ENCODE measurements around the gene MAP2. TPM values are rescaled to one million over a fixed set of nuclear protein-coding genes. Genes with fewer than 3 reads are reported as not detected.

Gene MAP2
- total RNA-seq, 1 donor = 2.2 TPM

- Histone ChIP-seq H3K9me3 (ENCODE audit: low read depth, low read length) (no peaks in the 10 kb centered on the region), H3K27me3 (ENCODE audit: insufficient read depth, low read length) (no peaks in the 10 kb centered on the region), H3K4me1 (ENCODE audit: insufficient read depth, low read length) (peaks cover 14% of the 10 kb centered on the region), H2AFZ (ENCODE audit: low read length) (peak overlapping the region; percentile 73), H3K4me2 (ENCODE audit: insufficient read depth, low read length) (peak overlapping the region; percentile 72), H3K36me3 (ENCODE audit: insufficient read depth, low read length) (no peaks in the 10 kb centered on the region), H3K27ac (ENCODE audit: low read depth, low read length) (peak overlapping the region; percentile 84), H4K20me1 (ENCODE audit: insufficient read depth, low read length) (no peaks in the 10 kb centered on the region), H3K4me3 (ENCODE audit: insufficient read depth, low read length) (peak overlapping the region; percentile 12), H3K79me2 (ENCODE audit: insufficient read depth, low read length) (no peaks in the 10 kb centered on the region)
- DNase-seq (ENCODE audit: insufficient read length, low spot score, missing footprints) = no peak
- TF ChIP-seq, protein P1, sequence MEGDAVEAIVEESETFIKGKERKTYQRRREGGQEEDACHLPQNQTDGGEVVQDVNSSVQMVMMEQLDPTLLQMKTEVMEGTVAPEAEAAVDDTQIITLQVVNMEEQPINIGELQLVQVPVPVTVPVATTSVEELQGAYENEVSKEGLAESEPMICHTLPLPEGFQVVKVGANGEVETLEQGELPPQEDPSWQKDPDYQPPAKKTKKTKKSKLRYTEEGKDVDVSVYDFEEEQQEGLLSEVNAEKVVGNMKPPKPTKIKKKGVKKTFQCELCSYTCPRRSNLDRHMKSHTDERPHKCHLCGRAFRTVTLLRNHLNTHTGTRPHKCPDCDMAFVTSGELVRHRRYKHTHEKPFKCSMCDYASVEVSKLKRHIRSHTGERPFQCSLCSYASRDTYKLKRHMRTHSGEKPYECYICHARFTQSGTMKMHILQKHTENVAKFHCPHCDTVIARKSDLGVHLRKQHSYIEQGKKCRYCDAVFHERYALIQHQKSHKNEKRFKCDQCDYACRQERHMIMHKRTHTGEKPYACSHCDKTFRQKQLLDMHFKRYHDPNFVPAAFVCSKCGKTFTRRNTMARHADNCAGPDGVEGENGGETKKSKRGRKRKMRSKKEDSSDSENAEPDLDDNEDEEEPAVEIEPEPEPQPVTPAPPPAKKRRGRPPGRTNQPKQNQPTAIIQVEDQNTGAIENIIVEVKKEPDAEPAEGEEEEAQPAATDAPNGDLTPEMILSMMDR (IDR thresholded peaks at IDR 0.05; ENCODE audit: extremely low read depth, low read depth, low read length) = no peak
Measured at GRCh38 chr2:209526561-209526960, 102.7 kb downstream of the MAP2 start.

DNA sequence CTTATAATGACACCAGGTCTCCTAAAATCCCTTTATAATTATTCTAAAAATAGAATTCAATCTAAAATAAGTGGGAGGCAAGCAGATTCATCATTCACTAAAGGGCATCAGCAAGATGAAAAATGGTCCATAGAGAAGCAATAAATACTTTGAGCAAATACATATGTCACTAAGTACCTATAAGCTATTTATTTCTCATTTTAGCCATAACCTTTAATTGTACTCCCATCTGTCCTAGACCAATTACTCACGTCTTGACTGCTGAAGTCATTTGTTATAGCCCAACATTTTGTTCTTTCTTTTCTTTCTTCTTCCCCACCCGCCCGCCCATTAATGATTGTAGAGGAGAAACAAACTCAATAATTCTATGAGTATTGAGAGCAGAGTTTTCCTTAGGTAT lies 105.7 kb downstream of the MAP2 start:
- DNase-seq (ENCODE audit: insufficient read length, low spot score, missing footprints) = no peak
- H4K20me1 ChIP-seq (ENCODE audit: insufficient read depth, low read length) = no peaks in the 10 kb centered on the region
- no peak overlapping the region for H3K4me2 ChIP-seq (ENCODE audit: insufficient read depth, low read length)
- no peaks in the 10 kb centered on the region for H3K27me3 ChIP-seq (ENCODE audit: insufficient read depth, low read length)
- no peaks in the 10 kb centered on the region for H3K36me3 ChIP-seq (ENCODE audit: insufficient read depth, low read length)
- H3K27ac ChIP-seq (ENCODE audit: low read depth, low read length) = no peak overlapping the region
- TF ChIP-seq, protein P1 (IDR thresholded peaks at IDR 0.05; ENCODE audit: extremely low read depth, low read depth, low read length) = no peak
- H2AFZ ChIP-seq (ENCODE audit: low read length) = no peak overlapping the region
- H3K4me3 ChIP-seq (ENCODE audit: insufficient read depth, low read length) = no peak overlapping the region
- H3K4me1 ChIP-seq (ENCODE audit: insufficient read depth, low read length) = peaks cover 14% of the 10 kb centered on the region
- no peaks in the 10 kb centered on the region for H3K9me3 ChIP-seq (ENCODE audit: low read depth, low read length)
- H3K79me2 ChIP-seq (ENCODE audit: insufficient read depth, low read length) = no peaks in the 10 kb centered on the region

DNA sequence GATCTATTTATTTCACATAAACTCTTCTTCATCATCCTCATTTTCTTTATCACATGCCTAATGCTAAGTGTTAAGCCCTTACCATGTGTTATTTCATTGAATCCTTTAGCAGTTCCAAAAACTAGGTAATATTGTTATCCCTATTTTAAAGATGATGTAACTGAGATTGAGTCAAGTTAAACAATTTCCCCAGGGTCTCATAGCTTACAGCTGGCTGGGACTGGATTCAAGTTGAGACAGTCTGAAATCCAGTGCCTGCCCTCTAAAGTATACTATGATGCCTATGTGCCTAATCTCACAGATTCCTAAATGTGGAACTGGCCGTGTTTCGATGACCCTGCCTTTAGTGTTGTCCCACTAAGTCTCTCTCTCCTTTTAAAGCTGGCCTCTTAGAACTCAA lies 108.5 kb downstream of the MAP2 start:
- DNase-seq (ENCODE audit: insufficient read length, low spot score, missing footprints) = no peak
- no peaks in the 10 kb centered on the region for H3K79me2 ChIP-seq (ENCODE audit: insufficient read depth, low read length)
- H3K9me3 ChIP-seq (ENCODE audit: low read depth, low read length) = no peaks in the 10 kb centered on the region
- H3K36me3 ChIP-seq (ENCODE audit: insufficient read depth, low read length) = no peaks in the 10 kb centered on the region
- H3K4me2 ChIP-seq (ENCODE audit: insufficient read depth, low read length) = no peak overlapping the region
- H3K4me3 ChIP-seq (ENCODE audit: insufficient read depth, low read length) = no peak overlapping the region
- no peaks in the 10 kb centered on the region for H3K4me1 ChIP-seq (ENCODE audit: insufficient read depth, low read length)
- no peaks in the 10 kb centered on the region for H4K20me1 ChIP-seq (ENCODE audit: insufficient read depth, low read length)
- no peaks in the 10 kb centered on the region for H3K27me3 ChIP-seq (ENCODE audit: insufficient read depth, low read length)
- no peak overlapping the region for H2AFZ ChIP-seq (ENCODE audit: low read length)
- TF ChIP-seq, protein P1 (IDR thresholded peaks at IDR 0.05; ENCODE audit: extremely low read depth, low read depth, low read length) = no peak
- no peak overlapping the region for H3K27ac ChIP-seq (ENCODE audit: low read depth, low read length)

DNA sequence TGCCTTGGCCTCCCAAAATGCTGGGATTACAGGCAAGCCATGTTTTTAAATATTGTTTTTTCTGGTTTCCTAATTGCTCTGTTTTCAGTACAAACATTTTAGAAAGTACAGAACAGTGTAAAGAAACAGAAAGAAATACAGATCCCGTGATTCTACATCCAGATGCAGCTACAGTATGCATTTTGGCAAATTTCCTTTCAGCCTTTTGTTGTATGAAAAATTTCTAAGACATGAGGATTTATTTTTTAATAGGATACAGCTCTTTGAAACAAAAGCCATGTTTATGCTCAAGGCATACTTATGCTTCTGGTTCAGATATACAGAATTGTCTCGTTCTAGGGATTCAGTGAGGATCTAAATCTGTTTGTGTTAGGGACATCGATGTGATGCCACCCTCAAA lies 109.5 kb downstream of the MAP2 start:
- no peak overlapping the region for H3K27ac ChIP-seq (ENCODE audit: low read depth, low read length)
- TF ChIP-seq, protein P1 (IDR thresholded peaks at IDR 0.05; ENCODE audit: extremely low read depth, low read depth, low read length) = no peak
- no peak for DNase-seq (ENCODE audit: insufficient read length, low spot score, missing footprints)
- no peak overlapping the region for H3K4me3 ChIP-seq (ENCODE audit: insufficient read depth, low read length)
- no peaks in the 10 kb centered on the region for H4K20me1 ChIP-seq (ENCODE audit: insufficient read depth, low read length)
- H2AFZ ChIP-seq (ENCODE audit: low read length) = no peak overlapping the region
- no peaks in the 10 kb centered on the region for H3K9me3 ChIP-seq (ENCODE audit: low read depth, low read length)
- H3K27me3 ChIP-seq (ENCODE audit: insufficient read depth, low read length) = no peaks in the 10 kb centered on the region
- H3K36me3 ChIP-seq (ENCODE audit: insufficient read depth, low read length) = no peaks in the 10 kb centered on the region
- no peaks in the 10 kb centered on the region for H3K4me1 ChIP-seq (ENCODE audit: insufficient read depth, low read length)
- no peak overlapping the region for H3K4me2 ChIP-seq (ENCODE audit: insufficient read depth, low read length)
- H3K79me2 ChIP-seq (ENCODE audit: insufficient read depth, low read length) = no peaks in the 10 kb centered on the region
